Endothelial cell of umbilical vein (primary cell): ENCODE results near the gene PAX8. TPM values are rescaled to one million over a fixed set of nuclear protein-coding genes. Genes with fewer than 3 reads are reported as not detected.

Experiments
- BruUV-seq: library from RNA; stranded (reverse); fragments of 400-500 nt; replicated peaks from 2 replicates; lab custom pipeline; 2021; lab: Mats Ljungman, UMichigan
- CTCF ChIA-PET: fragments of 300-600, 350-600 bp; sonication (Branson Sonifier 250); formaldehyde crosslinking; loops from one replicate; lab custom pipeline; 2021; ENCODE audit warnings: antibody characterized with exemption, inconsistent platforms; lab: Charles Lee
- POLR2A ChIA-PET: fragments of 300-600, 350-600 bp; sonication (Branson Sonifier 250); formaldehyde crosslinking; loops from one replicate; lab custom pipeline; 2021; ENCODE audit warnings: antibody characterized with exemption, inconsistent platforms; lab: Charles Lee
- DNase-seq: peaks from one replicate; pipeline ENCODE4 v3.0.0-alpha.2; 2011; ENCODE audit warnings: low read depth, low spot score
- FAIRE-seq: peaks from 2 replicates; lab custom pipeline; 2011; peaks lifted over from hg19 to GRCh38; lab: Jason Lieb, UNC
- H2AFZ ChIP-seq: 2 replicates; pipeline ENCODE4 v1.6.0; 2012; ENCODE audit warnings: low read depth, low read length, control low read depth, inconsistent platforms
- H3K27ac ChIP-seq: 2 replicates; pipeline ENCODE4 v1.5.1; 2011; ENCODE audit warnings: low read depth, mild to moderate bottlenecking, control low read depth, low read length, moderate library complexity; ENCODE audit not compliant: insufficient read depth
- H3K27me3 ChIP-seq, 2 experiments: 2 replicates each; pipeline versions ENCODE4 v1.6.0 to v1.6.1; 2011; ENCODE audit warnings: low read length in 2 of 2, mixed read lengths in 1 of 2; ENCODE audit not compliant: control insufficient read depth in 2 of 2, insufficient read depth in 2 of 2
- H3K36me3 ChIP-seq, 2 experiments: 2 replicates in 1 of 2; 3 replicates in 1 of 2; pipeline ENCODE4 v1.5.1; 2011; ENCODE audit warnings: low read length in 2 of 2, mild to moderate bottlenecking in 1 of 2, moderate library complexity in 1 of 2; ENCODE audit not compliant: control insufficient read depth in 2 of 2, insufficient read depth in 2 of 2; ENCODE audit errors: extremely low read depth in 1 of 2
- H3K4me1 ChIP-seq: 3 replicates; pipeline ENCODE4 v1.5.1; 2011; ENCODE audit warnings: mild to moderate bottlenecking, low read length; ENCODE audit not compliant: control insufficient read depth, insufficient read depth; ENCODE audit errors: extremely low read depth
- H3K4me2 ChIP-seq: 2 replicates; pipeline ENCODE4 v1.6.1; 2011; ENCODE audit warnings: low read length, control low read depth, mixed read lengths; ENCODE audit not compliant: insufficient read depth
- H3K4me3 ChIP-seq, 3 experiments: fragments of 200-600 bp in 1 of 3; sonication (generic), shearing (Covaris generic) in 1 of 3; replicated peaks in 1 of 3; 2 replicates each; pipeline ENCODE4 v1.5.1; 2011 to 2016; ENCODE audit warnings: control low read depth in 3 of 3, low read length in 3 of 3, mild to moderate bottlenecking in 2 of 3, inconsistent platforms in 1 of 3, low read depth in 1 of 3, moderate library complexity in 1 of 3; ENCODE audit not compliant: insufficient read depth in 1 of 3
- H3K79me2 ChIP-seq: 2 replicates; pipeline ENCODE4 v1.6.0; 2012; ENCODE audit warnings: low read length, inconsistent platforms; ENCODE audit not compliant: control insufficient read depth, insufficient read depth
- H3K9ac ChIP-seq: replicated peaks from 2 replicates; pipeline ENCODE3; 2011; ENCODE audit warnings: low read length, control low read depth; ENCODE audit not compliant: insufficient read depth; ENCODE audit errors: extremely low read depth
- H3K9me1 ChIP-seq: replicated peaks from 3 replicates; pipeline ENCODE4 v1.6.0; 2011; ENCODE audit warnings: mild to moderate bottlenecking, low read length; ENCODE audit not compliant: control insufficient read depth, insufficient read depth; ENCODE audit errors: extremely low read depth
- H3K9me3 ChIP-seq: replicated peaks from 2 replicates; pipeline ENCODE4 v1.5.1; 2012; ENCODE audit warnings: low read length, inconsistent platforms; ENCODE audit not compliant: control insufficient read depth, insufficient read depth
- H4K20me1 ChIP-seq: replicated peaks from 2 replicates; pipeline ENCODE3; 2011; ENCODE audit warnings: mild to moderate bottlenecking, low read length; ENCODE audit not compliant: control insufficient read depth, insufficient read depth; ENCODE audit errors: extremely low read depth
- CTCF ChIP-seq, 2 donors: IDR thresholded peaks; 1 replicate in 1 of 2; 2 replicates in 1 of 2; pipeline ENCODE4 v1.5.1; 2011; ENCODE audit warnings: low read length in 2 of 2, mild to moderate bottlenecking in 2 of 2, moderate library complexity in 2 of 2, control low read depth in 1 of 2, inconsistent platforms in 1 of 2, low read depth in 1 of 2; ENCODE audit not compliant: insufficient read depth in 1 of 2; ENCODE audit errors: extremely low read depth in 1 of 2
- EZH2 ChIP-seq: IDR thresholded peaks from 2 replicates; pipeline ENCODE4 v1.6.1; 2012; ENCODE audit warnings: borderline replicate concordance, low read depth, mild to moderate bottlenecking, moderate library complexity, low read length, inconsistent platforms; ENCODE audit not compliant: severe bottlenecking
- FOS ChIP-seq: IDR thresholded peaks from 2 replicates; pipeline ENCODE4 v1.6.1; 2011; ENCODE audit warnings: mild to moderate bottlenecking, low read length, moderate library complexity, borderline replicate concordance; ENCODE audit not compliant: insufficient read depth
- GATA2 ChIP-seq: IDR thresholded peaks from 2 replicates; pipeline ENCODE4 v1.7.0; 2011; ENCODE audit warnings: low read depth, mild to moderate bottlenecking, moderate library complexity, mixed read lengths, low read length; ENCODE audit not compliant: insufficient read length, insufficient read depth
- JUN ChIP-seq: IDR thresholded peaks from 2 replicates; pipeline ENCODE4 v1.6.1; 2011; ENCODE audit warnings: borderline replicate concordance, low read depth; ENCODE audit not compliant: insufficient read length, insufficient read depth
- MYC ChIP-seq: IDR thresholded peaks from one replicate; pipeline ENCODE4 v1.6.1; 2011; ENCODE audit warnings: mild to moderate bottlenecking, low read depth, low read length
- POLR2A ChIP-seq: IDR thresholded peaks from 2 replicates; pipeline ENCODE4 v1.6.1; 2012; ENCODE audit warnings: low read depth, mild to moderate bottlenecking, control low read depth, low read length
- POLR2AphosphoS5 ChIP-seq: IDR thresholded peaks from 2 replicates; pipeline ENCODE4 v1.6.1; 2012; ENCODE audit warnings: low read depth, mild to moderate bottlenecking, control low read depth, low read length, moderate library complexity; ENCODE audit not compliant: insufficient read depth
- dilution Hi-C: fragments of 300-500 bp; cut with MboI; formaldehyde crosslinking; loops from one replicate; pipeline ENCODE4 v1.15.0; 2019; ENCODE audit warnings: low sequenced_read_pairs; ENCODE audit not compliant: extremely low pct_ligation_motif_present
- intact Hi-C: fragments of 100-400 bp; cut with micrococcal nuclease; formaldehyde crosslinking; loops from one replicate; pipeline ENCODE4 v1.10.0; 2022
- polyA plus RNA-seq, 4 experiments: library from polyadenylated mRNA; depleted of rRNA in 3 of 4; stranded (reverse) in 3 of 4; unstranded in 1 of 4; fragments of >200 nt; gene quantifications; 2 replicates each; pipeline versions ENCODE4 v1.2.1 to v1.2.3, GENCODE V29; 2011 to 2012; ENCODE audit warnings: missing spikeins in 1 of 4
- total RNA-seq: library from RNA; stranded (reverse); gene quantifications from 2 replicates; pipeline ENCODE4 v1.2.3, GENCODE V29; 2021

The PAX8 gene
- total and polyA plus RNA-seq, 2 donors (not counting 3 experiments of a cell fraction or from before 2014, with no cell fraction given): 0.22 to 0.62 TPM

- Histone ChIP-seq H3K79me2 (no peaks in the 10 kb centered on the region), H4K20me1 (no peaks in the 10 kb centered on the region), H3K9me1 (no peaks in the 10 kb centered on the region), H3K9ac (no peak overlapping the region), H3K9me3 (no peaks in the 10 kb centered on the region), H3K4me3 (no peak overlapping the region), H3K27me3 (peaks cover 0 to 24% of the 10 kb centered on the region in 2 experiments), H2AFZ (no peak overlapping the region), H3K4me2 (no peak overlapping the region), H3K4me1 (no peaks in the 10 kb centered on the region), H3K27ac (no peak overlapping the region), H3K36me3 (no peaks in the 10 kb centered on the region)
- TF ChIP-seq FOS (no peak), EZH2 (no peak), POLR2AphosphoS5 (no peak), MYC (no peak), POLR2A (no peak), CTCF (IDR thresholded peaks at IDR 0.05; ENCODE audit: extremely low read depth in 1 of 2, insufficient read depth in 1 of 2, low read depth in 1 of 2, low read length in 2 of 2) (no peak), JUN (no peak), GATA2 (no peak)
- DNase-seq (no peak), FAIRE-seq (no peak)
- BruUV-seq: no TSS peak
- intact Hi-C loops (no loop called here), dilution Hi-C loops (no loop called here)
- POLR2A ChIA-PET: no interaction called here
- CTCF ChIA-PET: interaction anchor here (1.2 to 2.6 kb wide), 2 partner anchors 8 to 31 kb away, joined by 4 to 8 read pairs; no protein-coding TSS in a partner anchor
Observed at GRCh38 chr2:113169002-113169530, 109.7 kb downstream of the PAX8 start.
